Subcutaneous adipose tissue (tissue), 4 donors: ENCODE results near the gene DDX46. TPM values are rescaled to one million over a fixed set of nuclear protein-coding genes. Genes with fewer than 3 reads are reported as not detected.

Experiments used
- total RNA-seq, 4 donors: library from RNA; depleted of rRNA; stranded (reverse); fragments of >200 nt; gene quantifications; one replicate each; pipeline ENCODE4 v1.1.0, GENCODE V29; 2016
- TF ChIP-seq, protein P1 (sequence below): fragments of 450-650 bp; IDR thresholded peaks from one replicate; pipeline ENCODE4 v1.5.1; 2016; ENCODE audit warnings: low read depth, mild to moderate bottlenecking, control low read depth, antibody characterized with exemption, moderate library complexity

Gene DDX46
- total RNA-seq, 4 donors from 2014 or later: 42.2 to 62.5 (median 49.2) TPM

DNA sequence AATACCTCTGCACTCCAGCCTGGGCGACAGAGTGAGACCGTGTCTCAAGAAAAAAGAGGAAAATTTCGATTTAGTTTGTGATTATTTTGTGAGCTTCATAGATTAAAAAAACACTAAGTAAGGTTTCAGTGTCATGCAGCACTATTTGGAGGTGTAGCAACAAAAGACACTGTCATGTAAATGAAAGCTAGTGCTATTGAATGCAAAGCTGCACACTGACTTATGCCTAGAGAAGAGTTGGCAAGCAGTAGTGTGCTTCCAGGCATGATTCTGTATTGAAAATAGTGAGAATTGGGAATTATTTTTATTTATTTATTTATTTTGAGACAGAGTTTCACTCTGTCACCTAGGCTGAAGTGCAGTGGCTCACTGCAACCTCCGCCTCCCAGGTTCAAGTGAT lies 34.5 kb downstream of the DDX46 start:
- TF ChIP-seq, protein P1, sequence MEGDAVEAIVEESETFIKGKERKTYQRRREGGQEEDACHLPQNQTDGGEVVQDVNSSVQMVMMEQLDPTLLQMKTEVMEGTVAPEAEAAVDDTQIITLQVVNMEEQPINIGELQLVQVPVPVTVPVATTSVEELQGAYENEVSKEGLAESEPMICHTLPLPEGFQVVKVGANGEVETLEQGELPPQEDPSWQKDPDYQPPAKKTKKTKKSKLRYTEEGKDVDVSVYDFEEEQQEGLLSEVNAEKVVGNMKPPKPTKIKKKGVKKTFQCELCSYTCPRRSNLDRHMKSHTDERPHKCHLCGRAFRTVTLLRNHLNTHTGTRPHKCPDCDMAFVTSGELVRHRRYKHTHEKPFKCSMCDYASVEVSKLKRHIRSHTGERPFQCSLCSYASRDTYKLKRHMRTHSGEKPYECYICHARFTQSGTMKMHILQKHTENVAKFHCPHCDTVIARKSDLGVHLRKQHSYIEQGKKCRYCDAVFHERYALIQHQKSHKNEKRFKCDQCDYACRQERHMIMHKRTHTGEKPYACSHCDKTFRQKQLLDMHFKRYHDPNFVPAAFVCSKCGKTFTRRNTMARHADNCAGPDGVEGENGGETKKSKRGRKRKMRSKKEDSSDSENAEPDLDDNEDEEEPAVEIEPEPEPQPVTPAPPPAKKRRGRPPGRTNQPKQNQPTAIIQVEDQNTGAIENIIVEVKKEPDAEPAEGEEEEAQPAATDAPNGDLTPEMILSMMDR: no peak

DNA sequence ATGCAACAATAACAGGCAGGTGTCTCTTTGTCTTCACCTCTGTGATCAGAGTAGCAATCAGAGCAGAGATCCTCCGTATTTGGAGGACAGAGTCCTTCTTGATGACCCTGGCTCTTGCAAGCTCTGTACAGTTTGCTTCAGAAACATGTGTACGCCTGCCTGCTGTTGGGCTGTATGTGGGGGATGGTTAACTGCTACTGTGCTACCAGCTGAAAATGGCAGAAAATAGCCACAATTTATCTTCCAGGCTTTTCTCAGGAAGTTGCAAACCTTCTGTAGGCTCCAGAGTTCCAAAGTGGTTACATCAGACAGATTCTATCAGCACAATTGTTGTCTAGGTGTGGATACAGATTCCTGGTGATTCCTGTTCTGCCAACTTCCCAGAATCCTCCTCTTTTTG lies 35.5 kb downstream of the DDX46 start:
- TF ChIP-seq, protein P1: no peak

DNA sequence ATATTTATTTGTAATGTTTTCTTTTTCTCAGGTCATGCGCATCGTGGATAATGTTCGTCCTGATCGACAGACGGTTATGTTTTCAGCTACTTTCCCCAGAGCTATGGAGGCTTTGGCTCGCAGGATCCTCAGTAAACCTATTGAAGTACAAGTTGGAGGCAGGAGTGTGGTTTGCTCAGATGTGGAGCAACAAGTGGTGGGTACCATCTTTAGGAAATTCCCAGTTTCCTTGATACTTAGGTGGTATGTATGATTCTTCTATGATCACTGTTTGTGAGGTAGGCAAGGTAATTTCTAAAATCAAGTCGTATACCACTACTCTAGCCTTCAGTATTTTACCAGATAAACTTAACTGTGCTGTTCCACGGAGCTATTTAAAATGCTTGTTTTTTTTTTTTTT lies 36.2 kb downstream of the DDX46 start:
- TF ChIP-seq, protein P1: no peak

DNA sequence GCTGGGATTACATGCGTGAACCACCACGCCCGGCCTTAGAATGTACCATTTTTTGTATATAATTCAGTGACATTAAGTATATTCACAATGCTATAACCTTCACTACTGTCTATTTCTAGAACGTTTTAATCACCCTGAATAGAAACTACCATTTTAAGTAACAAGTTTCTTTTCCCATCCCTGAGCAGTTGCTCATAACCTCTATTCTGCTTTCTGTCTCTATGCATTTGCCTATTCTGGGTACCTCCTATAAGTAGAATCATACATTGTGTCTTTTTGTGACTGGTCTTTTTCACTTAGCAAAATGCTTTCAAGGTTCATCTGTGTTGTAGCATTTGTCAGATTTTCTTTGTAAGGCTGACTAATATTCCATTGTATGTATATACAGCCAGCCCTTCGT lies 39.9 kb downstream of the DDX46 start:
- TF ChIP-seq, protein P1: no peak

DNA sequence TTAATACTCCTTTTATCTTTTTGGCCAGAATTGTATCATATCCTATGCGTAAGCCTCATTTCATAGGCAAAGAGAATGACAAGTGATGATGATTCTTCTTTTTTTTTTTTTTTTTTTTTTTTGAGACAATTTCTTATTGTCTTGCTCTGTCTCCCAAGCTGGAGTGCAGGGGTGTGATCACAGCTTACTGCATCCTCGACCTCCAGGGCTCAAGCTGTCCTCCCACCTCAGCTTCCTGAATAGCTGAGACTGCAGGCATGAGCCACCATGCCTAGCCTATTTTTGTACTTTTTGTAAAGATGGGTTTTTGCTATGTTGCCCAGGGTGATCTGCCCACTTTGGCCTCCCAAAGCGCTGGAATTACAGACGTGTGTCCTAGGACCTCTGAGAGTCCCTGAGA lies 45.2 kb downstream of the DDX46 start:
- TF ChIP-seq, protein P1: no peak

DNA sequence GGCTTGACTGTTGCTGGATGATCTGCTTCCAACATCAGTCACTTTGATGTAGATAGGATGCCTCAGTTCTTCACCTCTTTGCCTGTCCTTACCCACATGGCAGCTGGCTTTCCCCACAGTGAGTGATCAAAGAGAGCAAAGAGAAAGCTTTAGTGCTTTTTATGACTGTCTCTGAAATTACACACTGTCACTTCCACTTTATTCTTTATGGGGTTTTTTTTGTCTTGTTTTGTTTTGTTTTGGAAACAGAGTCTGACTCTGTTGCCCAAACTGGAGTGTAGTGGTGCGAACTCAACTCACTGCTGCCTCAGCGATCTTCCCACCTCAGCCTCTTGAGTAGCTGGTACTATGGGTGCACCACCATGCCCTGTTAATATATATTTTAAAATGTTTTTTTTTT lies 54.8 kb downstream of the DDX46 start:
- TF ChIP-seq, protein P1: no peak

DNA sequence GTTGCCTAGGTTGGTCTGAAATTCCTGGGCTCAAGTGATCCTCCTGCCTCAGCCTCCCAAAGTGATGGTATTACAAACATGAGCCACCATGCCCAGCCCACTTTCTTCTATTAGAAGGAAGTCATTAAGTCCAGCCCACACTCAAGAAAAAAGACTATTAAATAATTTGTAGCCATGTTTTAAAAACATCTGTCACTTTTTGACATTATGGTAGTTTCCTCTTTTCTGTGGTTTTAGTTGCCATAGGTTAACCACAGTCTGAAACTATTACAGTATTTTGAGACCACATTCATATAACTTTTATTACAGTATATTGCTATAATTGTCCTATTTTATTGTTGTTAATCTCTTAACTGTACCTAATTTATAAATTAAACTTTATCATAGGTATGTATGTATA lies 55.2 kb downstream of the DDX46 start:
- TF ChIP-seq, protein P1: no peak
